ENCODE results near the gene FERMT3. TPM values are rescaled to one million over a fixed set of nuclear protein-coding genes. Genes with fewer than 3 reads are reported as not detected.
A peak's percentile ranks its signal among the peaks of the same experiment; 100 is the strongest.

FERMT3 gene
- polyA plus RNA-seq, 10 donors = 5.7 to 15.0 (median 8.2) TPM

DNA sequence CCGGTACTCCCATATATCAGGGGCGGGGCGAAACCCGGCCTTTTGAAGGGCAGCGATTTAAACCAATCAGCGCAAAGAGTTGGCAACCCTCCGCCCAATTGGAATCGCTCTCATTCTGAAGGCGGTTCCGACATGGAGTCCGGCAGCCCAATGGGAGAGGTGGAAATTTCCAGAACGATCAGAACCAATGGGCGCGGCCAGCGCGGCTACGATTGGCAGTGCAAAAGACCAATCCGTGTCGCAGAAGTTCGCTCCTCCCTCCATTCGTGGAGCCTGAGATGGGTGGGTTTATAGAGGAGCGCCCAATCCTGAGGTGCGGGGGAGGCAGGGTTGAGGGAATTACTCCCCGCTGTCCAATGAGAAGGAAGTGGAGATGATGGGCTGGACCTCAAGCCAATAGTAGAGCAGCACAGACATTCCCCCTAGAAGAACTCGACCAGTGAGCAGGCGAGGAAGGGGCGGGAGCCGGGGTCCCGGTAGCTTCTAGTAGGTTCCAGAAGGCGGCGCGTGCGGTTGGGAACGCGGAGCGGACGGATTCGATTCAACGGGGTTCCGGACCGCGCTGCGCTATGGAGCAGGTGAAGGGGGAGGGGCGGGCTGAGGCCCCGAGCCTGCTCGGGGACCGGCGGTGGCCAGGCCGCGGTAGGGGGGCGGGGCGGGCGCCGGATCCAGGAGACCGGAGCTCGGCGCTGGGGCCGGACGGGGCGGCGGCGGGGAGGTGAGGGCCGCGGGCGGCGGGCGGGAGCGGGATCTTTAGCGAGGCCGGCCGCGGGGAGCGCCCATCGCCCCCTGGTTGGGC, 20.6 kb upstream of the FERMT3 start, which contains the start of gene STIP1:
TSS of gene STIP1 (plus strand) at position 479 of the 799 bp plus-strand sequence. CDS start at position 570, 91 bp downstream.
- peak; percentile 100 for DNase-seq

DNA sequence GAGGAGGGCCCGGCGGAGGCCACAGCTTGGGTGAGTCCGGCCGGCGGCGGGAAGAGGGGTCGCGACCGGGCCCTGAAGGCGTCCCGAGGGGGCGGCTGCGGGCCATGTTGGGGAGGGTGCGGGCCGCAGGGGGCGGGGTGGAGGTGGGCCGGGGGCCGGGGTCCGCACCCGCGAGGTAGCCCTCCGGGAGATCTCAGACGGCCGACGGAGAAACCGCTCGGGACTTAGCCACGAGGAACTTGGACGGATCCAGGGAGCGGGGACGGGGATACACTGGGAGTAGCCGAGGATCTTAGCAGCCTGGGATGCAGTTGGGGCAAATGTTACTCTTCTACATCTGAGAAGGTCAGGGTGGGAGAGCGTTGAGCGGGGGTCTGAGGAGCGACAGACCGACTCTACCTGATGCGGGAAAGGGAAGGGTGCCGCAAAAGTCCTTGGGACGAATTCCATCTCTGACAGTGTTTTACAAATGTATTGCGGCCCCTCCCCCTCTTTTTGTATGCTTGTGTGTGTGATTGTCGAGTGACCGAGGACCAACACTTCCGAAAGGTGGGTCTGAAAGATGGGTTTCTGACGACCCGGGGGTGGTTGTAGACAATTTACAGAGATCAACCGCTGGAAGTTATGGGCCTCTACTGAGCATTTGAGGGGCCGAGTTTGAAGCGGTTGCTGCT, 19.9 kb upstream of the FERMT3 start:
- peak in 1 of 3 donors; percentile 58 for DNase-seq

DNA sequence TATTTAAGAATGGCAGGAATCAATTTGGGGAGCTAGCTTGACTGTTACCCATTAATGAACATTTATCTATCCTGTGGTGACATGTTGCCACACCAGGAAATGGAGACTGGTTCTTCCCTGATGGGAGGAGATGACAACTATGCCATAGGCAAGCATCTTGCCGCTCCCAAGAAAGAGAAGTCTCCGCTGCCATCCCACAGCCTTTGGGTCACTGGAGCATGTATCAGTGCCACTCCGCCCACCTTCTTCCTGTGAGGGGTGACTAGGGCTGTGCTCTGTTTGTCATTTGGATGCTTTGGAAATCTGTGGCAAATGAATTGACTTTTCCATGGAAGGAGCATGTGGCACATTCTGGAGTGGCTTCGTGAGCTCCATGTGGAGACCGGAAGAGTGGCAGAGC, 14.1 kb upstream of the FERMT3 start:
- no peak for DNase-seq

DNA sequence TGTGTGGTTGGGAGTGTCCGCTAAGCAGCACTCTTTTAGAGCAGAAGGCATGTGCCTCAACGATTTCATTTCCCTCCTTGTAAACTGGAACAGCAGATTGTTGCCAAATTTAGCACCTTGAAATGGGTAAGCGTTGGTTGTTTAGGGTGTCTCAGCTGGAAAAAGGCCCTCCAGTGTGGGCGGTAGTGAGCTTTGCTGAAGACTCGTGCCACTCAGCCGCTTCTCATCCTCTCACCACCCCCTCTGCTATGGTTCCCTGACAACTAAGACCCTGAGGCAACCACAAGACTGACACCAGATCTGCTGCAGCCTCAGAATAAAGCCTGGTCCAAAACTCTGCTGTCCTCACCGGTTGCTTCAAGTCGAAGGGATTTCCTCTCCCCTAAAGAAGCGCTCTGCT, 9.9 kb upstream of the FERMT3 start:
- DNase-seq = no peak

DNA sequence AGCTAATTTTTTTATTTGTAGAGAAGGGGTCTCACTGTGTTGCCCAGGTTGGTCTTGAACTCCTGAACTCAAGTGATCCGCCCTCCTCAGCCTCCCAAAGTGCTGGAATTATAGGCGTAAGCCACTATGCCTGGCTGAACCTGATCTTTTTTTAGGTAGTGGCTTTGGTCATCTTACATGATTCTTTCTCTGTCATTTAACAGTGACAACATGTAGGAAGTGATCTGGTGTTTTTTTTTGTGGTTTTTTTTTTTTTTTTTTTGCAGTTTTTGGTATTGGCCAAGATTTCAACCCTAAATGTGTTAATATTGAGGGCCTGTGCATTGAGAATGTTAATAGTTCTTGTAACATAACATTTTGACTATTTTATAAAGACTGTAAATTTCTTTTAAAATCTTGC, 8.0 kb upstream of the FERMT3 start:
- DNase-seq = no peak

DNA sequence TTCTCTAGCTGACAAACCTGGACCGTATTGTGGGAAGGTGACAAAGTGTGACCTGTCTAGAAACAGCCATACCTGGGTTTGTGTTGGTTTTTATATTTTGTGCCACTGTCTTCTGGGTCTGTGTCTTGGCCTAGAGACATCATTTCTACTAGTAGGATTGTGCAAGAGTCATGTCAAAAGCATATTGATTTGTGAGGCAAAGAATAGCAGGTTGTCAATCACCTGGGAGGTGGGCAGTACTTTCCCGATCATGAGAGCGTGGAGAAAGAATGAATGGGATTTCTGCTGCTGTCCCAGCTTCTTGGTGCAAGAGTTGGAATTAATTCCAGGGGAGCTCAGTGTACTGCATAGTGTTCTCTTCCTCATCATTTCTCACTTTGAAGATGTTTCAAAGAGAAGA, 5.0 kb upstream of the FERMT3 start:
- no peak for DNase-seq

DNA sequence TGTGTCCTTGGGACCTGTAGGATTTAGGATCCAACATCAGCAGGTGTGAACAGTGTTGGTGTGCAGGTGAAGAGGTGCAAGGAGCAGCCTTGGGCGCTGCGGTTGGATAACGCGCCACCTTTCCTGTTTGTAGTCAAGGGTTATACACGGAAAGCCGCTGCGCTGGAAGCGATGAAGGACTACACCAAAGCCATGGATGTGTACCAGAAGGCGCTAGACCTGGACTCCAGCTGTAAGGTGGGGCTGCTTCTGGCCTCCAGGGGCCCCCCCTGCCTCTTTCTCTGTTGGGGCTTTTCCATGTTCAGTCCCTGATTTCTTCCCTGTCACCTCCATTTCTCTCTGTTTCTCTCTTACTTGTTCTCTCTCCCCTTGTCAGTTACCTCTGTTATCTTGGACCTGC, 3.5 kb upstream of the FERMT3 start:
- DNase-seq = no peak

DNA sequence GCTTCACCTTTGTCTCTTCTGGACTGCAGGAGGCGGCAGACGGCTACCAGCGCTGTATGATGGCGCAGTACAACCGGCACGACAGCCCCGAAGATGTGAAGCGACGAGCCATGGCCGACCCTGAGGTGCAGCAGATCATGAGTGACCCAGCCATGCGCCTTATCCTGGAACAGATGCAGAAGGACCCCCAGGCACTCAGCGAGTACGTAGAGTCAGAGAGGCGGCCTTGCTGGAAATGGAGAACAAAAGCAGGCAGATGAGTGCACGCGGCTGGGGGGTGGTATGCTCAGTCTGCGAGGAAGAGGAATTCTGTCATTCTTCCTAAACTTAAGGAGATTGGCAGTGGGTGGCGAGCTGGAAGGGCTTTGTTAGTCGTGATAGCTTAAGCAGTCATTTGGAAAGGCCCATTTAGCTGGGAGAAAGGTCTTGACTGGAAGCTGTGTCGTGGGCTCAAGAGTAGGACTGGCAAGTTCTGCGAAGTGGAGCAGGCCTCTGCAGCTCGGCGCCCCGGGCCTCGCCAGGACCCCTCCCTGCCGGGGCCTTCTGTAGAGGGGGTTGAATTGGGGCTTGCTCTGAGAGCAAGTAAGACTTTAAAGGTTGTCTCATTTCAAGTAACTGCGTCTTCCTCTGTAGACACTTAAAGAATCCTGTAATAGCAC, 3.0 kb upstream of the FERMT3 start:
- DNase-seq = no peak

DNA sequence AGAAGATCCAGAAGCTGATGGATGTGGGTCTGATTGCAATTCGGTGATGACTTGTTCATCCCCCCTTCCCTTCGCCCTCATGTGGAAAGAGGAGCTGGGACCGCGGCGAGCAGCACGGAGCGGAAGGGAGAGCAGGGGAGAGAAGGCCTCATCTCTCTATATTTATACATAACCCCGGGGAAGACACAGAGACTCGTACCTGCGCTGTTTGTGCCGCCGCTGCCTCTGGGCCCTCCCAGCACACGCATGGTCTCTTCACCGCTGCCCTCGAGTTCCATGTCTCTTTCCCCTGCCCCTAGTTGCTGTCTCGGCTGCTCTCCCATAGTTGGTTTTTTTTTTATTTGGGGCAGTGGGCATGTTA, 2.5 kb upstream of the FERMT3 start:
- no peak for DNase-seq

DNA sequence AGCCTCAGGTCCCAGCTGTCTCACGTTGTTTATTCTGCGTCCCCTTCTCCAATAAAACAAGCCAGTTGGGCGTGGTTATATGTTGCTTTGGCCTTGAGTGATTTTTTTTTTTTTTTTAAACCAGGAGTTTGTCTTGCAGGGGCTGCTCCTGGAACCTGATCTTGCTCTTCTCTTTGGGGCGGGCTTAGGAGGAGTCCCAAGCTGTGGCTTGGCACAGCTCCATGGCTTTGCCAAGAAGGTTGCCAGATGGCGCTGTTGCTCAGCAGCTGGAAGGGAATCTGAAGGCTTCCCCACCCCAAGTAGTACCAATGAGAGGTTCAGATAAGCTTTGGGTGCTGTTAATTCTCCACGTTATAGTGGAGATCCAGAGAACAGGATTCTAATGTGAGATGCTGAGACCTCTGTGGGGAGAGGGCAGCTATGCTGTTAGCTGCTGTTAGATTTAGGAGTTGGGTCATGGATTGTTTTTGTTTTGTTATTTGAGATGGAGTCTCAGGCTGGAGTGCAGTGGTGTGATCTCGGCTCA, 2.0 kb upstream of the FERMT3 start:
- peak; percentile 87 to 90 (median 89) for DNase-seq

DNA sequence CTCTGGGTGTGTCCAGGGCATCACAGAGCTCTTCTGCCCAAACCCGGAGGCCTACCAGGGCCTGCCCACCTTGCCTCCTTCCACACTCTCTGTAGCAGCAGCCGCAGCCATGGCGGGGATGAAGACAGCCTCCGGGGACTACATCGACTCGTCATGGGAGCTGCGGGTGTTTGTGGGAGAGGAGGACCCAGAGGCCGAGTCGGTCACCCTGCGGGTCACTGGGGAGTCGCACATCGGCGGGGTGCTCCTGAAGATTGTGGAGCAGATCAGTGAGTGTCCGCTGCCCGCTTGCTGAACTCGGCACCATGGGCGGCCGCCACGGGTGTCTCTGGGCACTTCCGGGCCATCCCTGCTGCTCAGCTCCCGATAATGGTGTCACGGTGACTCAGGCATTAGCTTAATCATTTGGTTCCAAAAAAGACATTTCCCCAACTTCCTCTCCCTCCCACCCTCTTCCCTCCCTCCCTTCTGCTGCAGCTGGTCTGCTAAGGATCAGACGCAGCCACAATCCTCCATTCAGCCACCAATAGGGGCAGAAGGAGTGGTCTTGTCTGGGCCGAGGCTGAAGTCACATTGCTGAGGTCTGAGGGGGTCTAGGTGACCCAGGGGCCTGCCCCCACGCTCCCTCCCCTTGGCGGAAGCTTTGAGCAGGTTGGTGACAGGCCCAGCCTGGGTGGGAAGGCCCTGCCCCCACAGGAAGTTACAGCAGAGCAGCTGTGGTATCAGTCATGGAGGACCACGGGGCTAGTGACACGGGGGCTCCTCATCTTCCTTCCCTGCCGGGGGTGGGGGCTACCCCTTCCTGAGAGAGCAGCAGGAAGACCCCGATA, 950 bp downstream of the FERMT3 start:
- peak; percentile 53 to 91 (median 70) for DNase-seq

DNA sequence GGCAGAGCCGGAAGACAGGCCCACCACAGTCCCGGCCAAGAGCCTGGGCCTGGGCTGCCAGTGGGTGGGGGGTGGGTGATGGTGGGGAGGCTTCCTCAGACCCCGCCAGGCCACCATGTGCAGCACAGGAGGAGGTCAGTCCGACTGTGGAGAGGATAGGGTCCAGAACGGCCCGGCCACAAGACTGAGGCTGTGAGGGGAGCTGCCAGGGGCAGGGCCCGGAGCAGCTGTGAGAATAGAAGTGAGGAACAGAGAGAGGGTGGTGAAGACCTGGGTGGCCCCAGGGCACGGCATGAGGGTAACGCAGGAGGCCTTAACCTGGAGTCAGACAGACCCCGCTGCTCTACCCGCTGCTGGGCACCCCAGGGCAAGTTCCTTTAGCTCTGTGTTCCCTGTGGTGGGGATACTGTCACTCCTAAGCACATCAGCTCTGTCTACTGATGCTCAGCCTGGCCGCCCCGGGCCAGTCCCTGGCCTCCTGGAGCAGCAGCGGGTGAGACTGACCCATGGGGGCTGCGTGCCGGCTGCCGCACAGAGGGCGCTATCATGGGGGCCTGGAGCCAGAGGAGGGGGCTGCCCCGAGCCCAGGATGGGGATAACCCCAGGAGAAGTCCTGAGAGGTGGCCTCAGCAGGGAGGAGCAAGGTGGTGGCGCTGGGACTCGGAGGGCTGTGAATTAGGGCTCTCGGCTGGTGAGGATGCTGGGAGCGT, 1.7 kb downstream of the FERMT3 start:
- DNase-seq = no peak

DNA sequence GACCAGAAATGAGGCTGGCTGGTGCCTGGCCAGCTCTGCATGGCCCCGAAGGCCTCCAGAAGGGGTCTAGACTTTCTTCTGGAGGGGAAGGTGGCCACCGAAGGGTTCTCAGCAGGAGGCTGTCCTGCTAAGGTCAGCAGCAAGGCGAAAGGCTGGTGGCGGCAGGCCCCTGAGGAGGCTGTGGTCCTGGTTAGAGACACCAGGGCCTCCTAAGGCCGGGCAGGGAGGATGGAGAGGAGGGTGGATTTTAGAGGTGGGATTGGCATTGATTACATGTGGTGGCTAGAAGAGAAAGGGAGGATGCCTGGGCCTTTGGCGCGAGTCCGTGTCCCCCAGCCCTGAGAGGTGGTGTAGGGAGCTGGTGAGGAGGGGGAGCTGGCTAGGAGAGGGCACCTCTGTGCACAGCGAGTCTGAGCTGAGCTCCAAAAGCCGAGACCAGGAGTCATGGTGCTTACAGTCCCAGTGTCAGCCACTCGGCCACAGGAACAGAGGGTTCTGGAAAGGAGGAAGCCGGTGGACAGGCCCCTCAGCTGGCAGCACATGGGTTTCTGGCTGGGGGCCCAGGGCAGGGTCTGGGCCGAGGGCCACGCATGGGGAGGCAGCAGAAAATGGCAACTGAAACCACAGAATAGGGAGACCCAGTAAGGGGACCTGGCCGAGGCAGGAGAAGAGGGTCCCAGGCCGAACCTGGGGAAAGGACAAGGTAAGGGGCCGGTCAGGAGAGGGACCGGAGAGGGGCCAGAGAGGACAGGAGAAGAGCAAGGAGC, 2.5 kb downstream of the FERMT3 start:
- DNase-seq = no peak

DNA sequence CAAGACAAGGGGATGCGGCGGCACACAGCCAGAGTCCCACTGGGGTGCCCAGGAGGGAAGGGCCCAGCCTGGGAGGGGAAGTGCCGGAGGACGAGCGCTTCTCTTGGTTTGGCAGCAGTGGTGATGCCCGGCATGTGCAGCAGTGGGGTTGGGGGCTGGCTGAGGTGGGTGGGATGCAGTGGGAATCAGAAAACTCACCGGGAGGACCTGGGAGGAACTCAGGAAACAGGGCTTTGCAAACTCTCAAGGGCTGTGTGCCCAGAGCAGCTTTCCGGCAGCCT, 3.0 kb downstream of the FERMT3 start:
- DNase-seq = no peak

DNA sequence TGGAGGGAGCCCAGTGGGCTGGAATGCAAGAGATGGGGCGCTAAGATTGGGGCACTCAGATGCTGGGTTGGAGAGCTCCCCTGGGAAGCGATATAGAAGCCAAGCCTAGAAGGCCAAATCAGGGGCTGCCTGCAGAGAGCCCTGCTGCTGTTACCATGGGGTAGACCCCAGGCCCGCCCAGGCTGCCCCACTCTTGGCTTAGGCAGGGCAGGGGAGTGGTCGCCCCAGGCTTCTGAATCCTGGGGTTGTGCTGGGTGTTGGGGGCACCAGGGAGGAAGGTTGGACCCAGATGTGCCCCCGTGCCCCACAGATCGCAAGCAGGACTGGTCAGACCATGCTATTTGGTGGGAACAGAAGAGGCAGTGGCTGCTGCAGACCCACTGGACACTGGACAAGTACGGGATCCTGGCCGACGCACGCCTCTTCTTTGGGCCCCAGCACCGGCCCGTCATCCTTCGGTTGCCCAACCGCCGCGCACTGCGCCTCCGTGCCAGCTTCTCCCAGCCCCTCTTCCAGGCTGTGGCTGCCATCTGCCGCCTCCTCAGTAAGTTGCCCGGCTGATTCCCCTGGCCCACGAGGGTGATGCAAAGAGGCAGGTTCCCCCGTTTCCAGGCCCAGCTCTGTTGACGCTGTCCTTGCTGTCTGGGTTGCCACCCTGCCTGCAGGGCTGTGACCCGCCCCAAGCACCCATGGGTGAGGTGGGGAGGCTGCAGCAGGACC, 3.9 kb downstream of the FERMT3 start:
- DNase-seq = no peak

DNA sequence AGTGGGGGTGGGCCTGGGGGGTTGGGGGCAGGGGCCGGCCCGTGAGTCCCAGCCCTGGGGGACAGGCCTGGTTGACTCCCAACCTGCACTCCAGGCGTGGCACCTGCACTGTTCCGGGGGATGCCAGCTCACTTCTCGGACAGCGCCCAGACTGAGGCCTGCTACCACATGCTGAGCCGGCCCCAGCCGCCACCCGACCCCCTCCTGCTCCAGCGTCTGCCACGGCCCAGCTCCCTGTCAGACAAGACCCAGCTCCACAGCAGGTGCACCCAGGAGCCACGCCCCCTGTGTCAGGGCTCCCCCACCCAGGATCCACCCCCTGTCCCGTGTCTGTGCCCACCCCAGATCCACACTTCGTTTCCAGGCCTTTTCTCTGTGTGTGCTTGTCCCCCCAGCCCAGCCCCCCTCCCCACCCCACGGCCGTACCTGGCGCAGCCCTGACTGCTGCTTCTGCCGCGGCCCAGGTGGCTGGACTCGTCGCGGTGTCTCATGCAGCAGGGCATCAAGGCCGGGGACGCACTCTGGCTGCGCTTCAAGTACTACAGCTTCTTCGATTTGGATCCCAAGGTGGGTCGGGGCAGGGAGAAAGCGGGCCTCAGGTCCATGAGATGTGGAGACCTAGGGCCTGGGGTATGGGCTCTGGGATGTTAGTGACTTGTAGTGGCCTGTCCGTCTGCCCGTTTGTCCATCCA, 4.8 kb downstream of the FERMT3 start:
- no peak for DNase-seq

DNA sequence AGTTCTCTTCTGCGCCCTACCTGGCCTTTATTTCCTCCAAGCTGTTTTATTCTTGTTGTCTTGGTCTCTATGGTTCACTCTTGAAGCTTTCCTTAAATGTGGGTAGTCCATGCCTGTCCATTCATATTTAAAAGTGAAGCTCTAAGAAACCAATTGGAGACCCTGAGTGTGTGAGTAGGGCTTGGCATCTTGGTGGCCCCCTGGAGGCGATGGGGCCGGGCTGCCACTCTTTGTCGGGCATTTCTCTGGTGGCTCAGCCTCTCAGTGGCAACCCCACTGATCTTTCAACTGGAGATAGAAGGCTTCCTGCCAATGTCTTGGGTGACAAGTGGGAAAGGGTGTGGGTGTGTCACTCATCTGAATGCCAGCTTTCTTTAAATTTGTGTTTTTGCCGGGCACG, 10.4 kb downstream of the FERMT3 start:
- DNase-seq = no peak

DNA sequence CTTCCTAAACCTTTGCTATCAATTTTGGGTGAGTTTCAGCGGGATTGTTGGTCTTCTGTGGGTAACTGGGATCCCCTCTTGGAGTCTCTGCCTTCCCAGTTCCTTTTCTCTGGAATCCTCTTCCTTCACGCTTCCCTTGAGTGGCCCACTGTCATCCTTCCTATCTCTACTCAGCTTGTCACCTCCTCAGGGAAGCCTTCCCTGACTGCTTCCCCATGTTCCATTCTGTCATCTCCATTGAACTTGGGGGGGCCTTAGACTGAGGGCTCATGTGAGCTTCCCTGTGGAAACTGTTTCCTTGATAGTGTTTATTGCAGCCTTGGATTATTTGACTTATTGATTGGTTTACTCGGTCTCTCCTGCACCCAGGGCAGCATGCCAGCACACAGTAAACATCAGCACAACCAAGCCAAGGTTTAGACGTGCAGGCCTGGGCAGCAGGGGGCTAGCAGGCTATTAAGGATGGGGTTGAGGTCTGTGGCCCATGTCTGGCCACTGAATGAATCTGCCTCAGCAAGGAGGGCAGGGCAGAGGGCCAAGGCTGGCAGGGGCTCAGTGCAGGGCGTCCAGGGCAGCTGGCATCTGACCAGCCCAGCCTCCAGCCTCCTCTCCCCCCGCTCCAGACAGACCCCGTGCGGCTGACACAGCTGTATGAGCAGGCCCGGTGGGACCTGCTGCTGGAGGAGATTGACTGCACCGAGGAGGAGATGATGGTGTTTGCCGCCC, 12.3 kb downstream of the FERMT3 start:
- peak in 1 of 3 donors; percentile 15 for DNase-seq

DNA sequence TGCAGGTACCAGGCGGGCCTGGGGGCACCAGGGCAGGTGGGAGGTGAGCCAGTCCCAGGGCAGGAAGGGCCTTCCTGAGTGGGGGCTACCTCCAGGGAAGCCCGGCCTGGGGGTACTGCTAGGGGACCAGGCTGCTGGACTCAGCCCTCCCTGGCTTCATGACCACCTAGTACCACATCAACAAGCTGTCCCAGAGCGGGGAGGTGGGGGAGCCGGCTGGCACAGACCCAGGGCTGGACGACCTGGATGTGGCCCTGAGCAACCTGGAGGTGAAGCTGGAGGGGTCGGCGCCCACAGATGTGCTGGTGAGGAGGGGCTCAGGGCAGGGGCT, 12.8 kb downstream of the FERMT3 start:
- DNase-seq = no peak
